Measurements from ENCODE around the gene C1QTNF12.

C1QTNF12 gene

DNA sequence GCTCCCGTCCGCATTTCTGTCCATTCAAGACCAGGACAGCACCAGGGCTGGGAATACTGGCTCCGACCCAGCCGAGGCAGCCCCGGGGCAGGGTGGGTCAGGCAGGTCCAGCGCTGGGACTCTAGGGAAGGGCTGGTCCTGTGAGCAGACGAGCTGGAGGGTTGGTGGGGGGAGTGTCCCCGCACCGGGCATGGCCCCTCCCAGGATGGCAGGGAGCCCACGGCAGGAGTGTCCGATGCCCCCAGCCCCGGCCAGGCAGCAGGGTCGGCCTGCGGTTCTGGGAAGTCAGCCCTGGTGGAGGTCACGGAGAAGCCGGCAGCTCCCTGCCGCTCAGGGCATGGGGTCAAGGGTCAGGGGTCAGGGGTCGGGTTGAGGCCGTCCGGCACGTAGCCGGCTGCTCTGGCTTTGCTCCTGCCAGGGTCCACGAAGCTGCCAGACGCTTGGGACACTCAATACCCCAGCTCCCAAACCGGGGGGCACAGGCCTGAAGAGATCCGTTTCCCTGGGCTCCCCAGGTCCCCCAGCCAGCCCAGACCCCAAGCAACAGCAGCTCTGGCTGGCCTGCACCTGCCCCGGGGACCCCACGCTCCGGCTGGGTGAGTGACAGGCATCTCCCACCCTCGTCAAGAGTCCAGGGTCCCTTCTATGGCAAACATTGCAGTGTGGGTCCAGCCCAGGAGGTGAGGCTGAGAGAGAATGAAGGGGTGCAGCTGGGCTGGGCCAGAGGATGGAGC lies 6.7 kb downstream of the C1QTNF12 start:
- DNase-seq = no peak

- no peak for DNase-seq
Observed at GRCh38 chr1:1239227-1239613, 7.3 kb downstream of the C1QTNF12 start.

GRCh38 chr1:1238702-1239178 lies 7.8 kb downstream of the C1QTNF12 start:
- no peak for DNase-seq

DNA sequence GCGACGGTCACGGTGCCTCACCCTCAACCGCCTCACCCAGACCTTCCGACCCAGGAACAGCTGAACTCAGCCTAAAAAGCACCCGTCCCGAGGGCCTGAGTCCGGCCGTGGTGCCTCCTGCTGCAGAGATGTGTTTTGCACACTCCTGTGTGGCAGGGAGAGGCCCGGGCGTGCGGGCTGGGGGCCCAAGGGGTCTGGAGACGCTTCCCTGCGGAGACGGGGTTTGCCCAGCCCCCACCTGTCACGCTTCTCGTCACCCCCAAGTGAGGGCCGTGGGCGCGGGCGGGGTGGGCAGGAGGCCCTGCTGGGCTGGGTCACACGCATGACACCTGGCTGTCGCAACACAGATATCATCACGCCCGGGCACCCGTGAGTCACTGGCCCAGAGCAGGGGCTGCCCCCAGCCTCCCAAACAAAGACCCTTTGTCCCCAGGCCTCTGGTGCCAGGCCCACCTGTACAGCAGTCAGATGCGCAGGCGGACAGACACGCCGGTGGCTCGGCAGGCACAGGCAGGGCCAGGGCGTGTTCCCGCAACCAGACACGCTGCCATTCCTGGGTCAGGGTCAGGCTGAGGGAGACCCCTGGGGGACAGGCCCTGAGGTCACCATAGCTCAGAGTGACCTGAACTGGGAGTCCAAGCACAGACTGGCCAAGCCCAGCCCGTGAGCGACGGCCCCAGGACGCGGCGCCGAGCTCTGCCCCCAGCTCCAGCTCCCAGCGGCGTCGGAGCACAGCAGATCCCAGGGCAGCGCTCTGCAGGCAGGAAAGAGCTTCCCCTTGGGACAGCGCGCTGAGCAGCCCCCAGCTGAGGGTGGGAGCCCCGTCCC lies 8.4 kb downstream of the C1QTNF12 start:
- DNase-seq = no peak

GRCh38 chr1:1236945-1237873 lies 9.3 kb downstream of the C1QTNF12 start:
- no peak for DNase-seq

GRCh38 chr1:1236176-1236763 lies 10.3 kb downstream of the C1QTNF12 start:
- no peak for DNase-seq

GRCh38 chr1:1235016-1235744 lies 11.3 kb downstream of the C1QTNF12 start:
- DNase-seq = no peak

DNA sequence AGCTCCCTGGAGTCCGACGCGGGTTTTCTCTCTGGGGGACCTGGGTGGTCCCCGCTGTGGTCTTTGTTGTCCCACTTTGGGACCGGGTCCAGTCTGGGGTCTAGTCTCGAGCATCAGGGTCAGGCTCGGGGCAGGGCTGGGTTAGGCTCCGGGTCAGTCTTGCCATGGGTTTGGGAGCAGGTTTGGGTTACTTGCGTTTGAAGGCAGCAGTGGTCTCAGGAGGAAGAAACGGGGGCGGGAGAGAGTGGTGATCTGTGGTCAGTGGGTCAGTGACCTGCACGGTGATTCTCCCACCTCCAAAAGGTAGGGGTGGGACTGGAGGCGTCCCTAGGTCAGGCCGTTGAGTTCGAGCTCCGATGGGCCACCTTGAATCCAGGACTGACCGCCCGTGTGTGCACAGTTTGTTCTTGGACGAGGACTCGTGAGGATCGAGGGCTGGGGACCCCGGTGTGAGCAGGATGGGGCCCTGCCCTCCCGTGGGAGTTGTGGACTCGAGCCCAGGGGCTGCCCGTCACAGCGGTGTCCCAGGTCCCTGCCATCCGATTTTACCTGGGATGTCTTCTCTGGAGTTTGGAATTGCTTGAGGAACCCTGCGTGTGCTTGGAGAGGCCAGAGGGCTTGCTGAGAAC lies 12.2 kb downstream of the C1QTNF12 start:
- DNase-seq = no peak

DNA sequence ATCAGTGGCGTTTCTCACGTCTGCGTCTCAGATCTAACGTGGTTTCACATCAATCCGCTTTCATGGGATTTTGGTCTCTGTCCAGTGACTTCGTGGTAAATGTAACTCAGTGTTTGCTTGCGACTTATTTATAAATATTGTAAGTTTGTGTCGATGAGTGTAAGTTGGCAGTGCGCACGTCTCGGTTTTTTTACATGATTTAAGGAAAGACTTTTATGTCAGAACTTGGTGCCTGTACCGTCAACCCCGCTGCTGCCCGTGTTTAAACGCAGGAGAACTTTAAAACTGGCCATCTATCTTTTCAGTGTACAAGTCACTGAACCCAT lies 13.0 kb downstream of the C1QTNF12 start:
- DNase-seq = no peak

DNA sequence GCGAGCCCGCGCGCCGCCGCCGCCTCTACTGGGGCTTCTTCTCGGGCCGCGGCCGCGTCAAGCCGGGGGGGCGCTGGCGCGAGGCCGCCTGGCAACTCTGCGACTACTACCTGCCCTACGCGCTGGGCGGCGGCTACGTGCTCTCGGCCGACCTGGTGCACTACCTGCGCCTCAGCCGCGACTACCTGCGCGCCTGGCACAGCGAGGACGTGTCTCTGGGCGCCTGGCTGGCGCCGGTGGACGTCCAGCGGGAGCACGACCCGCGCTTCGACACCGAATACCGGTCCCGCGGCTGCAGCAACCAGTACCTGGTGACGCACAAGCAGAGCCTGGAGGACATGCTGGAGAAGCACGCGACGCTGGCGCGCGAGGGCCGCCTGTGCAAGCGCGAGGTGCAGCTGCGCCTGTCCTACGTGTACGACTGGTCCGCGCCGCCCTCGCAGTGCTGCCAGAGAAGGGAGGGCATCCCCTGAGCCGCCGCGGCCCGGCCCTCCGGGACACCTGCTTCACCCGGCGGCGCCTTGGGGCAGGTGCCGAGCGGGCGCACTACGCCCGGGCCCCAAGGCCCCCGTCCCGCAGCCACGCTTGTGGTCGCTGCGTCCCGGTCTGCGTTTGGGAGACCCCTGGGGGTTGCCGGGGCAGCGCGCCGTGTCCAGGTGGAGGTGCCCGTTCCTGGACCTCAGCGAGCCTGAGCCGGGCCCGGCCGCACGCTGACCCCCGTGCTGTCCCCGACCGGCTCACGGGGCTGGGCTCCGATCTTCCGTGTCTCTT lies 13.5 kb downstream of the C1QTNF12 start:
- DNase-seq = no peak

DNA sequence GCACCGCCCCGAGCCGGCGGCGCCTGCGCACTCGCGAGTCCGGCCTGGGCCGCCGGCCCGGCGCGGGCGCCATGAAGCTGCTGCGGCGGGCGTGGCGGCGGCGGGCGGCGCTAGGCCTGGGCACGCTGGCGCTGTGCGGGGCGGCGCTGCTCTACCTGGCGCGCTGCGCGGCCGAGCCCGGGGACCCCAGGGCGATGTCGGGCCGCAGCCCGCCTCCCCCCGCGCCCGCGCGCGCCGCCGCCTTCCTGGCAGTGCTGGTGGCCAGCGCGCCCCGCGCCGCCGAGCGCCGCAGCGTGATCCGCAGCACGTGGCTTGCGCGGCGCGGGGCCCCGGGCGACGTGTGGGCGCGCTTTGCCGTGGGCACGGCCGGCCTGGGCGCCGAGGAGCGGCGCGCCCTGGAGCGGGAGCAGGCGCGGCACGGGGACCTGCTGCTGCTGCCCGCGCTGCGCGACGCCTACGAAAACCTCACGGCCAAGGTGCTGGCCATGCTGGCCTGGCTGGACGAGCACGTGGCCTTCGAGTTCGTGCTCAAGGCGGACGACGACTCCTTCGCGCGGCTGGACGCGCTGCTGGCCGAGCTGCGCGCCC lies 14.2 kb downstream of the C1QTNF12 start, which contains the start of gene B3GALT6:
Gene B3GALT6 (plus strand): TSS at position 30 of the 588 bp plus-strand sequence. CDS start 42 bp downstream, at position 72.
- no peak for DNase-seq

DNA sequence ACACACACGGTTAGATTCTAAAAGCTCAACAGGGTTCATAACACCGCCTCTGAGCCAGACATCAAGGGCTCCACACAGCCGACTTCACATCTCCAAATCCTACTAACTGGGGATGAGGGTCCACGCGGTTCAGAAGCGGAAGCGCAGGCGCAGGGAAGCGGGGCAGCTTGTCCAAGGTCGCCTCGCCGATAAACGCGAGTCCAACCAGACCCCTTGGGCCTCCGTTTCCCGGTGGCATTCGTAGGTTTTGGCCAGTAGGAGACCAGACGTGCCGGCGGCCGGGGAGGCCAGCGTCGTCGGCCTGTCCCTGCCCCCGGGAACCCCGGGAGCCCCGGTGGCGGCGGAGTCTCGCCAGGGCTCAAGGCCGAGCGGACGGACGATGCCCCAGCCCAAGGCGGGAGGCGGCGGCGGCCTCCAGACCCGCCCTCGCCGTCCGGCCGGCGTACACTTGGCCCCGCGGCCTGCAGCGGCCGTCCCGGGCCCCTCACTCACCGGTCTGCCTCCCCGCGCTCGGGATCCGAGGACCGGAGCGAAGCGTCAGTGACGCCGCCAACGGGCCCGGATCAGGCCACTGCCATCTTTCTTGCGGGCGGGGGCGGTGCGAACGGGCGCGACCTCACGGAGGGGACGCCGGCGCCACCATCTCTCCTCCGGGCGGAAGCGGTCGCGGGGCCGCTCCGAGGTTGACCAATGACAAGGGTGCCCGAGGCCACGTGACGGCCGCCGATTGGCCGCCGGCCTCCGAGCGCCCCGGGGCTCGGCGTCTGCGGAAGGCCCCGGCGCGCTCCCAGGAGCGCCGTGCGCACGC lies 14.9 kb downstream of the C1QTNF12 start, which contains the start of gene SDF4:
Gene SDF4 (minus strand): TSS at position 602 of the 808 bp plus-strand sequence. CDS start 3,229 bp downstream, outside the sequence.
- peak; percentile 94 for DNase-seq

- DNase-seq = peak; percentile 45
Observed at GRCh38 chr1:1230656-1231399, 15.7 kb downstream of the C1QTNF12 start.

DNA sequence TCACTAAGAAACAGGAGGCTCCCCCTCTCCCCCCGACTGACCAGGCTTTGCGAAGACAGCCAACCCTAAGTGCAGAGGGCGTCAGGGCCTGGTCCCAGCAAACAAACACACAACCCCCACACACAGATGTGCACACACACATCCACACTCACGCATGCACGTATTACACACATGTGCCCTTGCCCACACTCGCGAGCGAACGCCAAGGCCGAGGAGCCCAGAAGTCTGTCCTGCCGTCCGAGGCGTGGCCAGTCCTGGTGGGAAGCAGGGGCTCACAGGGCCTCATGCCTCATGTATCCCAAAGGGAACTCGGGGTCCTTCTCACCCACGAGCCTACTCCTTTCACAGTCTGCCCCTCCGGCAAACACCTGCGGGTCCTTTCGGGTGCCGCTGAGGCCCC lies 16.8 kb downstream of the C1QTNF12 start:
- no peak for DNase-seq

- no peak for DNase-seq
Observed at GRCh38 chr1:1228596-1229321, 17.8 kb downstream of the C1QTNF12 start.

DNA sequence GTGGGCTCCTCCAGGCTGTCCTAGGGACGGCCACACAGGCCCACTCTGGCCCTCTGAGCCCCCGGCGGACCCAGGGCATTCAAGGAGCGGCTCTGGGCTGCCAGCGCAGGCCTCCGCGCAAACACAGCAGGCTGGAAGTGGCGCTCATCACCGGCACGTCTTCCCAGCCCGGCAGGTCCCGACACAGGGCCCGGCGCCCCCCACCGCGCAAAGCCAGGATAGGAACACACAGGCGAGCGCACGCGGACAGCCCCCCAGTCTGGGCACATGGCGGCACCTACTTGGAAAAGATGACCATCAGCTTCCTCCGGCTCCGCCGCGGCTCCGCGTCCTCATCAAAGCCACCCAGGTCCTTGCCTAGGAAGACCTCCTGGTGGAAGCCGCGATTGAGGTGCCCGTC lies 18.3 kb downstream of the C1QTNF12 start:
- DNase-seq = no peak

DNA sequence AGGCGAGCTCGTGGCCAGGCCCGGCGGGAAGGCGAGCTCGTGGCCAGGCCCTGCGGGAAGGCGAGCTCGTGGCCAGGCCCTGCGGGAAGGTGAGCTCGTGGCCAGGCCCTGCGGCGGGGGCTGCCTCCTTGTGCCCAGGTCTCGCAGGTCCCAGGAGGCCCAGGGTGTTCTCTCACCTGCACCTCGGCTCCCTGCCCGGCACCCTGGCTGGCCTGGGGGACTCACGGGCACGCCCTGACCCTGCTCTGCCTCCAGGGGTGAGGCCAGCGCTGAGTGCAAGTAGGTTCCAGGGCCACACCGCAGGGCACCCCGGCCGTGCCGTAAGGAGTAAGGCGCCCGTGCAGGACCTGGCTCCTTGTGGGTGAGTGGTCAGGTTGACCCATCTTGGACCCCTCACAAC lies 19.1 kb downstream of the C1QTNF12 start:
- no peak for DNase-seq
